A673 (cell line): ENCODE results near the gene ATP5ME.

ENCODE experiments used
- EZH2 ChIP-seq: fragments of 200-600 bp; sonication (generic); IDR thresholded peaks from 2 replicates; pipeline ENCODE4 v1.6.1; 2017; ENCODE audit warnings: borderline replicate concordance, low read depth, mild to moderate bottlenecking, mixed read lengths, antibody characterized with exemption, low read length; ENCODE audit not compliant: poor library complexity, severe bottlenecking
- TF ChIP-seq, protein P1 (sequence below): fragments of 300-800, 200-600 bp; sonication (generic); conservative IDR thresholded peaks from 2 replicates; pipeline ENCODE4 v1.5.1; 2017; ENCODE audit warnings: low read depth, mild to moderate bottlenecking, antibody characterized with exemption, low read length, moderate library complexity, mixed read lengths

DNA sequence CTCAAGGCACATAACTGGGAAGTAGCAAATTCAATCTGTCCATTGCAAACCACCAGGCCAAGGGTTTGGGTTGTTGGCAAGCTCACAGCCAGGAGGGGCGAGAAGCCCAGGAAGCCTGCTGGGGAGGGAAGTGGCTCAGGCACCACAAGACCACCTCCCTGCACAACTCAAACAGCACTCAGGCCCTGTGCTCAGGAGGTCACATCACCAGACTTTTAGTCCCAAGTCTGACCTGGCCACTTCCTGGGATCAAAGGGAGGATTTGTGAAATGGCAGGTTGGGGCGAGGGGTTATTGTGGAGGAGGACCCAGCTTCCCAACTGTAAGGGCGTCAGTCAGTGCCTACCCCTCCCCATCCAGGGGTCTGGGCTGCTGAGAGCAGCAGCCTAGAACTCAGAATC lies 2.3 kb downstream of the ATP5ME start:
- TF ChIP-seq, protein P1, sequence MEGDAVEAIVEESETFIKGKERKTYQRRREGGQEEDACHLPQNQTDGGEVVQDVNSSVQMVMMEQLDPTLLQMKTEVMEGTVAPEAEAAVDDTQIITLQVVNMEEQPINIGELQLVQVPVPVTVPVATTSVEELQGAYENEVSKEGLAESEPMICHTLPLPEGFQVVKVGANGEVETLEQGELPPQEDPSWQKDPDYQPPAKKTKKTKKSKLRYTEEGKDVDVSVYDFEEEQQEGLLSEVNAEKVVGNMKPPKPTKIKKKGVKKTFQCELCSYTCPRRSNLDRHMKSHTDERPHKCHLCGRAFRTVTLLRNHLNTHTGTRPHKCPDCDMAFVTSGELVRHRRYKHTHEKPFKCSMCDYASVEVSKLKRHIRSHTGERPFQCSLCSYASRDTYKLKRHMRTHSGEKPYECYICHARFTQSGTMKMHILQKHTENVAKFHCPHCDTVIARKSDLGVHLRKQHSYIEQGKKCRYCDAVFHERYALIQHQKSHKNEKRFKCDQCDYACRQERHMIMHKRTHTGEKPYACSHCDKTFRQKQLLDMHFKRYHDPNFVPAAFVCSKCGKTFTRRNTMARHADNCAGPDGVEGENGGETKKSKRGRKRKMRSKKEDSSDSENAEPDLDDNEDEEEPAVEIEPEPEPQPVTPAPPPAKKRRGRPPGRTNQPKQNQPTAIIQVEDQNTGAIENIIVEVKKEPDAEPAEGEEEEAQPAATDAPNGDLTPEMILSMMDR: no peak
- TF ChIP-seq EZH2: no peak
